NCI-H2107 treated with DMSO at 0.1 percent for 48 hours (cell line): ENCODE data around the gene NLRP12.
"Not testable (repeated sequence)": the region's sequence is repeated elsewhere in the genome, so short reads cannot be mapped to it uniquely, and the experiment has no call there.

Experiments used
- DNase-seq: peaks from one replicate; lab custom pipeline; 2025; ENCODE audit not compliant: unreplicated experiment; lab: John Stamatoyannopoulos, UW

Gene NLRP12

DNA sequence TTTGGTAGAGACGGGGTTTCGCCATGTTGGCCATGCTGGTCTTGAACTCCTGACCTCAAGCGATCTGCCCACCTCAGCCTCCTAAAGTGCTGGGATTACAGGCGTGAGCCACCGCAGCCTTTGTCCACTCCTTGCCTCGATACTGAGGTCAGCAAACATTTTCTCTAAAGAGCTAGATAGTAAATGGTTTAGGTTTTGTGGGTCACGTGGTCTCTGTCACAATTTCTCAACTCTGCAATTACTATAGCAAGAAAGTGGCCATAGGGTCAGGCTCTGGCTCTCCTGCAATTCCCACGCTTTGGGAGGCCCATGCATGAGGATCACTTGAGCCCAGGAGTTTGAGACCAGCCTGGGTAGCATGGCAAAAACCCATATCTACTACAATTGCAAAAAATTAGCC, 42.8 kb downstream of the NLRP12 start:
- not testable (repeated sequence) for DNase-seq

DNA sequence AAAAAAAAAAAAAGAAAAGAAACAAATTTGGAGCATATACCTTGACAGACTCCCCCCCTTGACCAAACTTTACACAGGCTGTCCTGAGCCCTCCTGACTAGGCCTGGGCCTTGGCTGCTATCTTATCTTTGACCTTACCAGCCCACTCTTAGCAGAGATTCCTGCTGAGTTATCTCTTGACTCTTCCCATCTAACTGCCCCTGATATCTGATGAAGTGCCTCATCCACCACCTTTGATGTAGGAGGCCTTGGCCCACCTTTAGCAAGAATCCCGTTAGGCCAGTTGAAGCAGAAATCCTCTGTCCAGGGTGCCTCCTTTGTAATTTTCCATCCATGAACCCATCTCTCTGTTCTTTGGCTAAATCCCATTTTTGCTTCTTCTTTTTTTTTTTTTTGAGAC, 43.6 kb downstream of the NLRP12 start:
- no peak for DNase-seq

DNA sequence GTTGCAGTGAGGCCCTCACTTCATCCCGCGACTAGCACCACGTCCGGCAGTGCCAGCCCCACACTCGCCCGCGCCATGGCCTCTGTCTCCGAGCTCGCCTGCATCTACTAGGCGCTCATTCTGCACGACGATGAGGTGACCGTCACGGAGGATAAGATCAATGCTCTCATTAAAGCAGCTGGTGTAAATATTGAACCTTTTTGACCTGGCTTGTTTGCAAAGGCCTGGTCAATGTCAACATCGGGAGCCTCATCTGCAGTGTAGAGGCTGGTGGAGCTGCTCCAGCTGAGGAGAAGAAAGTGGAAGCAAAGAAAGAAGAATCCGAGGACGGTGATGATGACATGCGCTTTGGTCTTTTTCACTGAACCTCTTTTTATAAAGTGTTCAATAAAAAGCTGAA, 48.6 kb downstream of the NLRP12 start:
- no peak for DNase-seq

DNA sequence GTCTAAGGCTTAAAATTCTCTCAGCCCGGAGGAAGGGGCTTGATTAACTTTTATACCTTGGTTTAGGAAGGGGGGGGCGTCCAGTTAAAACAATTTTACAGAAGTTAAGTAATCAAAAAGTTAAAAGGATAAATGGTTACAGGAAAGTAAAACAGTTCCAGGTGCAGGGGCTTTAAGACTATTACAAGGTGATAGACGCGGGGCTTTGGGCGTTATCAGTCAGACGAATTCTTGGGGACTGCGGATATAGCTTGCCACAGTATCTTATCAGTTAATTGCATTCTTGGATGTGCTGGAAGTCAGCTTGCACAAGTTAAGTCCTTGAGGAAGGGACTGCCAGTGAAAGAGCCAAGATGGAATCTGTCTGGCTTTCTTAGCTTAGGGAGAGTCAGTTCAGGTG, 49.6 kb downstream of the NLRP12 start:
- not testable (repeated sequence) for DNase-seq

DNA sequence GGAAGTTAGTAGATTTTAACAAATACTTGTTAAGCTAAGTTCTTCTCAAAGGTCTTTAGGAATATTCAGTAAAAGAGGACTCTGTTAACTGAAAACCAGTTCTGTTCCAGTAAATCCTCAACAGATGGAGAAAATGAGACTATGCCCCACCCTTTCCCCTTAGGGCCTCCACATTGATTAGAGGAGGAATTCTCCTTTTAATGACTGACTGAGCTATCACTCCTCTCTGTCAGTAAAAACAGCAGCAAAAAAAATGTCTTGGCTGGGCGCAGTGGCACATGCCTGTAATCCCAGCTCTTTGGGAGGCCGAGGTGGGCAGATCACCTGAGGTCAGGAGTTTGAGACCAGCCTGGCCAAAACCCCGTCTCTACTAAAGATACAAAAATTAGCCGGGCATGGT, 50.1 kb downstream of the NLRP12 start:
- DNase-seq, result no peak

DNA sequence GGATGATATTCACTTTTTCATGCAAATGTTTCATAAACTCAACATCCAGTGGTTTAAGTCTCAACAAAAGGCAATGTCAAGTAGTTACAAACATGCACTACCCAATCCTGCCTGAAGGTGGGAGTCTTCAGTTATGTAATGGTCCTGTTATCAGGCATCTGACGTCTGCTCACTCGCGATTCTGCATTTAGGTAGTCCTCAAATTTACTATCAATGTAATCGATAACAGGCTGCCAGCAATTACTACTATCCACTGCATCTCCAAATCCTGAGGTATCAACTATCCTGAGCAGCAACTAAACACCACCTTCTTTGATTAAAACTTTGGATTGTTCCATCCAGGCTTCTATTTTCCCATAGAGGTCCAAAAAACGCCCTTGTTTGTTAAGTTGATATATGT, 51.2 kb downstream of the NLRP12 start:
- DNase-seq, result no peak

DNA sequence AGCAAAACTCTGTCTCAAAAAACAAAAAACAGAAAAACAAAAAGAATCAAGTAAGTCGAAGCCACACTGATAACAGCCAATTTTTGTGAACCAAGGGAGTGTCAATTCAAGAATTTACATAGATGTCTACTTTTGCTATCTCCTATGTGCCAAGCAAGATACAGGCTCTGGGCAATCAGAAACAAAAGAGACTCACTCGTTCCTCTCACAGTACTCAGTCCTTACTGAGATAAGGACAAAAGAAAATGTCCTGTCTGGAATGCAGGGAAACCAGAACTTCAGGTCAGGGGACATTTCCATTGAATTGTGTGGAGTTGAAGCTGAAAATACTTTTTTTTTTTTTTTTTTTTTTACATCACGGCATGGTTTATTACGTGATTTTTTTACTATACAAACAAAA, 53.0 kb downstream of the NLRP12 start:
- no peak for DNase-seq

DNA sequence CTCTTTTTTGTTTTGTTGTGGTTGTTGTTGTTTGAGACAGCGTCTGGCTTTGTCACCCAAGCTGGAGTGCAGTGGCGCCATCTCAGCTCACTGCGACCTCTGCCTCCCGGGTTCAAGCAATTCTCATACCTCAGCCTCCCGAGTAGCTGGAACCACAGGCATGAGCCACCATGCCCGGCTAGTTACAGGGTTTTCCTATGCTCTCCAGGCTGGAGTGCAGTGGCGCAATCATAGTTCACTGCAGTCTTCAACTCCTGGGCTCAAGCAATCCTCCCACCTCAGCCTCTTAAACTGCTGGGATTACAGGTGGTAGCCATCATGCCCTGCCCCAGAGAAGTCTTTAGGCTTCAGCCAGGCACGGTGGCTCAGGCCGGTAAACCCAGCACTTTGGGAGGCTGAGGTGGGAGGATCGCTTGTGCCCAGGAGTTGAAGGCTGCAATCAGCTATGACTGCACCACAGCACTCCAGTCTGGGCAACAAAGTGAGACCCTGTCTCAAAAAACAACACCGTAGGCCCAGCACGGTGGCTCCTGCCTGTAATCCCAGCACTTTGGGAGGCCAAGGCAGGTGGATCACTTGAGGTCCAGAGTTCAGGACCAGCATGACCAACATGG, 54.3 kb downstream of the NLRP12 start:
- DNase-seq, result not testable (repeated sequence)

DNA sequence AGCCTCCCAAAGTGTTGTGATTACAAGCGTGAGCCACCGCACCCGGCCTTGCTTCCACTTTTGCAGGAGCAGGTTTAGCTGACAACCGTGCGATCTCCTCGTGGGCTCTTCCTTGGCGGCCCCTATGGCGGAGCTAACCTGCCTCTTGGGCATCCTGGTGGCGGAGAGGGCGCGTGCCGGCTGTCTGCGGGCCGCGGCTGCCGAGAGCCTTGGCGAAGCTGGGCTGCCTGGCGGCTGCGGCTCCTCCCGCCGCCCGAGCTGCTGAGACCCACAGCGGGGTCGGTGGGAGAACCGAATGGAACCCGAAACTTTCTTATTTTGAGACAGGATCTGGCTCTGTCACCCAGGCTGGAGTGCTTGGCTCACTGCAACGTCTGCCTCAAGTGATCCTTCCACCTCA, 55.7 kb downstream of the NLRP12 start:
- DNase-seq, result no peak

DNA sequence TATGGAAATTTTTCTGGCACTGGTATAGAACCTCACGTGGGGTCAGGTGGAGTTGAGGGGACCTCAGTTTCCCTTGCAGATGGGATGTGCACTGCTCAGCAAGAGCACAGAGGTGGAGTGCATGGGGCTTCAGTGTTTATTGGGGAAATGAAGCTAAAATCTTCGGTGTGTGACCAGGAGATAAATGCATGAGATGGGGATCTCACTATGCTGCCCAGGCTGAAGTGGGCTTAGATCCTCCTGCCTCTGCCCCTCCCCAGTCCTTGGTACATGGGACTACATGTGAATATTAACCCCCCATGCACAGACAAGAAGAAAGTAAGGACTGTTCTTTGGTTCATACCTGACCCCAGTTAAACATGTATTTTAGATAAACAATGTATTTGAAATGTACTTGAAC, 65.1 kb downstream of the NLRP12 start:
- DNase-seq, result not testable (repeated sequence)
